Hepatocyte (in vitro differentiated cells): Measurements from ENCODE around the gene PCDHGA9. TPM values are rescaled to one million over a fixed set of nuclear protein-coding genes. Genes with fewer than 3 reads are reported as not detected.
"Not testable (repeated sequence)": the region's sequence is repeated elsewhere in the genome, so short reads cannot be mapped to it uniquely, and the experiment has no call there.

Experiments used
- DNase-seq: peaks from one replicate; pipeline ENCODE4 v3.0.0-alpha.2; 2016; ENCODE audit warnings: low spot score
- H2AFZ ChIP-seq: fragments of 200-600 bp; sonication (generic); 2 replicates; pipeline ENCODE4 v1.6.0; 2016; ENCODE audit warnings: antibody characterized with exemption, mild to moderate bottlenecking
- H3K27ac ChIP-seq: fragments of 200-600 bp; sonication (generic); 2 replicates; pipeline ENCODE4 v1.5.1; 2016; ENCODE audit warnings: mild to moderate bottlenecking
- H3K27me3 ChIP-seq: fragments of 200-600 bp; sonication (generic); 2 replicates; pipeline ENCODE4 v1.6.1; 2016
- H3K36me3 ChIP-seq: fragments of 200-600 bp; sonication (generic); replicated peaks from 2 replicates; pipeline ENCODE4 v1.5.1; 2016; ENCODE audit warnings: low read depth; ENCODE audit not compliant: insufficient read depth
- H3K4me1 ChIP-seq: fragments of 200-600 bp; sonication (generic); 2 replicates; pipeline ENCODE4 v1.5.1; 2016; ENCODE audit warnings: mild to moderate bottlenecking, moderate library complexity; ENCODE audit not compliant: insufficient read depth
- H3K4me2 ChIP-seq: fragments of 200-600 bp; sonication (generic); 2 replicates; pipeline ENCODE4 v1.6.0; 2016
- H3K4me3 ChIP-seq: fragments of 200-600 bp; sonication (generic); 2 replicates; pipeline ENCODE4 v1.5.1; 2016; ENCODE audit warnings: mild to moderate bottlenecking
- H3K79me2 ChIP-seq: fragments of 200-600 bp; sonication (generic); 2 replicates; pipeline ENCODE4 v1.6.0; 2017; ENCODE audit warnings: mild to moderate bottlenecking
- H3K9me2 ChIP-seq: fragments of 200-600 bp; sonication (generic); replicated peaks from 2 replicates; pipeline ENCODE4 v1.6.0; 2017; ENCODE audit warnings: mild to moderate bottlenecking; ENCODE audit not compliant: insufficient read depth
- H3K9me3 ChIP-seq: fragments of 200-600 bp; sonication (generic); 2 replicates; pipeline ENCODE4 v1.5.1; 2016; ENCODE audit warnings: low read depth, mild to moderate bottlenecking
- H4K20me1 ChIP-seq: fragments of 200-600 bp; sonication (generic); 2 replicates; pipeline ENCODE4 v1.6.0; 2016; ENCODE audit warnings: mild to moderate bottlenecking; ENCODE audit not compliant: insufficient read depth, poor library complexity, severe bottlenecking
- CTCF ChIP-seq: fragments of 200-600 bp; sonication (generic); IDR thresholded peaks from 2 replicates; pipeline ENCODE4 v1.5.1; 2016; ENCODE audit warnings: antibody characterized with exemption, mild to moderate bottlenecking; ENCODE audit not compliant: poor library complexity
- EZH2 ChIP-seq: fragments of 200-600 bp; sonication (generic); IDR thresholded peaks from 2 replicates; pipeline ENCODE4 v1.6.1; 2016; ENCODE audit warnings: antibody characterized with exemption, mild to moderate bottlenecking, borderline replicate concordance
- EZH2phosphoT487 ChIP-seq: fragments of 200-600 bp; sonication (generic); IDR thresholded peaks from one replicate; pipeline ENCODE4 v1.6.1; 2018; ENCODE audit warnings: antibody characterized with exemption, mild to moderate bottlenecking, low read depth, moderate library complexity; ENCODE audit not compliant: unreplicated experiment, severe bottlenecking
- WGBS: methylation state at CpG from one replicate; pipeline ENCODE4 v1.1.6; 2016; ENCODE audit warnings: low lambda C conversion rate; ENCODE audit errors: missing lambda C conversion rate; 5-methylcytosine and 5-hydroxymethylcytosine counted together
- polyA plus RNA-seq: library from polyadenylated mRNA; unstranded; fragments of >200 nt; fragmentation: Nextera tagmentation; extraction: Ambion mirVana; gene quantifications from 2 replicates; pipeline ENCODE4 v1.2.1, GENCODE V29; 2016
- total RNA-seq: library from RNA; depleted of rRNA; stranded (reverse); fragments of >200 nt; gene quantifications from 2 replicates; pipeline ENCODE4 v1.2.3, GENCODE V29; 2014

The PCDHGA9 gene
- total and polyA plus RNA-seq, 2 experiments from 2014 or later, result 1.2 TPM; not detected in 1

- no peak overlapping the region for H3K27ac ChIP-seq
- no peaks in the 10 kb centered on the region for H3K79me2 ChIP-seq
- H3K4me1 ChIP-seq, result no peaks in the 10 kb centered on the region
- peaks cover 1% of the 10 kb centered on the region for H3K9me3 ChIP-seq
- H3K9me2 ChIP-seq, result no peaks in the 10 kb centered on the region
- no peaks in the 10 kb centered on the region for H4K20me1 ChIP-seq
- H3K36me3 ChIP-seq, result no peaks in the 10 kb centered on the region
- WGBS, result 96% methylated on average over 21 of the region's 21 CpGs
- H3K27me3 ChIP-seq, result no peaks in the 10 kb centered on the region
- H2AFZ ChIP-seq, result no peak overlapping the region
- H3K4me3 ChIP-seq, result no peak overlapping the region
- H3K4me2 ChIP-seq, result no peak overlapping the region
- no peak for DNase-seq
- TF ChIP-seq EZH2phosphoT487 (no peak), EZH2 (no peak), CTCF (no peak)
Observed at GRCh38 chr5:141383345-141383744, 19.2 kb upstream of the PCDHGA9 start.

GRCh38 chr5:141384471-141385267 is 17.9 kb upstream of the PCDHGA9 start:
- Histone ChIP-seq H3K27ac (no peak overlapping the region), H3K9me3 (peaks cover 12% of the 10 kb centered on the region), H3K4me1 (no peaks in the 10 kb centered on the region), H3K27me3 (no peaks in the 10 kb centered on the region), H3K36me3 (no peaks in the 10 kb centered on the region), H3K79me2 (no peaks in the 10 kb centered on the region), H3K4me3 (no peak overlapping the region), H3K9me2 (no peaks in the 10 kb centered on the region), H4K20me1 (no peaks in the 10 kb centered on the region), H3K4me2 (no peak overlapping the region), H2AFZ (no peak overlapping the region)
- TF ChIP-seq CTCF, result no peak
- TF ChIP-seq EZH2phosphoT487, result no peak
- TF ChIP-seq EZH2, result no peak
- no peak for DNase-seq
- 94% methylated on average over 40 of the region's 43 CpGs for whole genome bisulfite sequencing

- H3K27me3 ChIP-seq, H3K79me2 ChIP-seq, H3K36me3 ChIP-seq, H3K9me2 ChIP-seq, H3K4me1 ChIP-seq, H2AFZ ChIP-seq, H3K4me3 ChIP-seq, H4K20me1 ChIP-seq: not testable (repeated sequence)
- peak; percentile 62 for TF ChIP-seq CTCF
- Histone ChIP-seq H3K27ac (peak within 1 kb of the TSS; percentile 82), H3K4me2 (peak within 1 kb of the TSS; percentile 69), H3K9me3 (peaks cover 28% of the 10 kb centered on the region)
- DNase-seq, result peak; percentile 63
- 29% methylated on average over 22 of the region's 40 CpGs for WGBS
Observed at GRCh38 chr5:141387557-141388311, 14.8 kb upstream of the PCDHGA9 start, which contains the start of gene PCDHGB4. Gene PCDHGB4 (plus strand): TSS chr5:141387698. CDS start chr5:141387885, 187 bp downstream.
